GM13977 (cell line): Measurements from ENCODE around the gene GRAP2.

Experiments used
- DNase-seq: peaks from one replicate; pipeline ENCODE4 v3.0.0; 2012; ENCODE audit warnings: low spot score
- CTCF ChIP-seq: IDR thresholded peaks from 2 replicates; pipeline ENCODE4 v1.5.1; 2012; ENCODE audit warnings: mild to moderate bottlenecking, control low read depth; ENCODE audit not compliant: insufficient read depth; ENCODE audit errors: extremely low read depth, missing control alignments
- in situ Hi-C: fragments of 300-500 bp; cut with MboI; formaldehyde crosslinking; loops from one replicate; pipeline ENCODE4 v1.12.0; 2022; ENCODE audit warnings: low sequenced_read_pairs, low pct_unique_long_range_greater_than_20kb, mixed read lengths, inconsistent platforms; ENCODE audit not compliant: unreplicated experiment

Gene GRAP2

GRCh38 chr22:40008726-40009291 lies 107.9 kb downstream of the GRAP2 start:
- DNase-seq = no peak
- in situ Hi-C loops = no loop called here
- no peak for TF ChIP-seq CTCF

- TF ChIP-seq CTCF = no peak
- in situ Hi-C loops = no loop called here
- DNase-seq = no peak
Measured at GRCh38 chr22:40009292-40009774, 108.4 kb downstream of the GRAP2 start.

- in situ Hi-C loops = no loop called here
- no peak for DNase-seq
- TF ChIP-seq CTCF = no peak
Measured at GRCh38 chr22:40009951-40010671, 109.2 kb downstream of the GRAP2 start.

GRCh38 chr22:40010746-40011145 lies 109.9 kb downstream of the GRAP2 start:
- DNase-seq = no peak
- in situ Hi-C loops = no loop called here
- TF ChIP-seq CTCF = no peak

GRCh38 chr22:40014667-40015248 lies 113.9 kb downstream of the GRAP2 start:
- no peak for TF ChIP-seq CTCF
- DNase-seq = no peak
- in situ Hi-C loops = no loop called here

- in situ Hi-C loops = no loop called here
- DNase-seq = no peak
- TF ChIP-seq CTCF = no peak
Measured at GRCh38 chr22:40015358-40015976, 114.6 kb downstream of the GRAP2 start.
